Nucleus accumbens (tissue), 56 donors: ENCODE data around the gene PRAC1.

ENCODE experiments used
- DNase-seq, 56 donors: peaks; one replicate each; lab custom pipeline; 2025; lab: John Stamatoyannopoulos, UW

Gene PRAC1

GRCh38 chr17:48747445-48748363 is 25.4 kb upstream of the PRAC1 start:
- no peak for DNase-seq

GRCh38 chr17:48746916-48747444 is 24.7 kb upstream of the PRAC1 start:
- DNase-seq, result no peak

DNA sequence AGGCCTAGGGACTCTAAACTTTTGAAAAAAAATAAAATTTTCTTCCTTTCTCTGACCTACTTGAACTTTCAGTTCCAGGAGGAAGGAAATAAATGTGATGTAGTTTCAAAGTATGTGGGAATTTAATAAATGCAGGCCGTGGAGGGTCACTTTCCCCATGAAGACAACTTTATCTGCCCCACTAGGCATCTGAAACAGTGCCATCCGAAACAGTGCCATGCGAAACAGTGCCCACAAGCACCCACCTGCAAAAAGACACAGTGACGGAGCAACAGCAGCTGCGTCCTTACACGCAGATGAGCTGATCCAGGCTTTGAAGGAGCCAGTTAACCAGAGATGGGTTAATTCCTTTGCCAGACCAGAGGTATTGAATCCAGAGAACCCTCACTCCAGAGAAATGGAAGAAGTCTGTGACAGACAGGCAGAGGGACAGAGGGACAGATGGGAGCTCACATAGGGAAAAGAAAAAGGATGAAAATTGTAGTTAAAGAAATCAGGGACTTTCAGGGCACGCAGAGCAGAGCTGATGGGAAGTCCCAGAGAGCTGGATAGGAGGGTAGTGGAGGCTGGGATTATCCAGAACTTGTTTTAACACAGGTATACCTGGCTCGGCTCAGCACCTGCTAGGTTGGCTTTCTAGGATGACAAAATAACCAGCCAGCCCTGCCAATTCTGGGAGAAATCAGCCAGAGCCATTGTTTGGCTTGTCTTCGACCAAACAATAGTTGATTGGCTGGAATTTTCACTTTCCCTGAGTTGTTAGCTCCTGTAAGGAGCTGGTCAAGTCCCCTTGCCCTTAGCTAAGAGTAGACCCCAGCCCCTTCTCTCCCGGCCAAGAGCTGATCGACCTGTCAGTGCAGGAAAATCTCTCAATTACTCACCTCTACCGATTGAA is 23.3 kb upstream of the PRAC1 start:
- no peak for DNase-seq

- DNase-seq, result no peak
These were observed 18.2 kb upstream of the PRAC1 start for GRCh38 chr17:48740537-48740936.

DNA sequence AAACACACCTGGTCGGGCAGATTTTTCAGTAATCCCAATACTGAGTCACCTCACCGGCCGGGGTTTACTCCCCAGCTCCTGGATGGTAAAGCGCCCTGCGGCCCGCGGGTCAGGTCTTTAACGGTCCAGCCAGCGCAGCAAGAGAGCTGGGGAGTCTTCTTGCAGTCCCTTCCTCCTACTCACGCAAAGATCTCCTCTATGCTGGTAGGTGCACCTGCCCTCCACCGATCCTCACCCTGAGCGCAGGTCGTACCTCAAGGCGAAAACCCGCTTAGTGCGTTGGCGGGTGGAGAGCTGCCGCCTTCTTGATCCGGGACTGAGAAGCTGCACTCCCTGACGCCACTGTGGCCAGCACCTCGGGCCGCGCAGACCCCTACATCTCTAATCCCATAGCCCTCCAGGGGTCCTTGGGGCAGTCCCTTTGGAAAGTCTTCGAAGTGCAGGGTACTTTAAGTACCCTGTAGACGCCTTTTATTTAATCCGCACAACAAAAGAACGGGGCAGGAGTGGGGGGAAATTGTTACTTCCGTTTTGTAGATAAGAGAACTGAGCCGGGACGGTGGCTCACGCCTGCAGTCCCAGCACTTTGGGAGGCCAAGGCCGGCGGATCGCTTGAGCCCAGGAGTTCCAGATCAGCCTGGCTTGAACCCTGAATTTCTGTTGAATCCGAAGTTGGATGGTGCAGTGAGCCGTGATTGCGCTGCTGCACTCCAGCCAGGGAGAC is 16.6 kb upstream of the PRAC1 start:
- no peak for DNase-seq

DNA sequence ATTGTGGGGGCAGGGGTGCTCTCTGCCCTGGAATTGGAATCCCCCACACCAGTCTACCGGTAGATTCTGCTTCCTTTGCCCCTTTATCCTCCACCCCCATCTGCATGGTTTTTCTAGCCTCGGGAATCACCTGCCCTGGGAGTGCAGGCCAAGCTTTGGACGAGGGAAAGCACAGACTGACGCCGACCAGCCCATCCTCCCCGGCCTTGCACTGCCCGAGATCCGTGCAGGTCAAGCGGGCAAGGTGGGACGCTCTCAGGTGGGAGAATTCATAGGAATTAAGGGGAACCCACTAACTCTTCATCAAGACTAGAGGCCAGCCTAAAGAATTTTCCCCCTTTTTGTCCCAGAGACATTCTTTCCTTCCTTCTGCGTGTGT is 16.1 kb upstream of the PRAC1 start:
- no peak for DNase-seq

DNA sequence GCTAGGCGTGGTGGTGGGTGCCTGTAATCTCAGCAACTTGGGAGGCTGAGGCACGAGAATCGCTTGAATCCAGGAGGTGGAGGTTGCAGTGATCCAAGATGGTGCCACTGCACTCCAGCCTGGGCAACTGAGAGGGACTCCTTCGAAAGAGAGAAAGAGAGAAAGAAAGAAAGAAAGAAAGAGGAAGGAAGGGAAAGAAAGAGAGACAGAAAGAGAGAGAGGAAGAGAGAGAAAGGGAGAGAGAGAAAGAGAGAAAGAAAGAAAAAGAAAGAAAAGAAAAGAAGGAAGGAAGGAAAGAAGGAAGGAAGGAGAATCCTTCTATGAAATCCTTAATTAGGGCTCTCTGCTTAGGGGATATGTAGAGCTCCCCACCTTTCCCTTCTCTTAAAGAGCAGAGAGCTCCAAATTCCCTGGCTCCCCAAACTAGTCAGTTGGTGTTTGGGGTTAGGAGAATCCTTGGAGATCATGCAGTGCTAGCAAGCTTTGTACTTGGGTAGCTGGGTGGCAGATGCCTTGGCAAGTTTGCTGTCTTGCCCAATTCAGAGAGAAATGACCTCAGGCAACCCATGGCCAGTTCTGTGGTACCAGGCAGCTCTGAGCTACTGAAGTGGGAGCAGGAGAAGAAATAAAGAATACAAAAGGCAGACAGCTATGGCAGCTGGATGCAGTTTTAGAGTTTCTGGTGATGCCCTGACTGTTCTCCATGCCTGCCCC is 15.2 kb upstream of the PRAC1 start:
- no peak for DNase-seq

DNA sequence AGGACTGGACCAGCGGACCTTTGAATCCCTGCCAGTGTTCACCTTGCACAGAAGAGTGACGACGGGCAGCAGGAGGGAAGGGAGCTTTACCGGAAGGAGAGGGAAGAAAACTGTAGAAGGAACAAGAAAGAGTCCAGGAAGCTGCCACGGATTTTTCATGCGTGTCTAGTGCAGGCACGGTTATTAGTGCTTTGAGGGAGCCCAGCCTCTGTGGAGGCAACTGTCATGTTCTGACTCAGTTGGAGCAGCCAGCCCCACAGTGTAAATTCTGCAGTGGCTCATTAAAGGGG is 12.7 kb upstream of the PRAC1 start:
- DNase-seq, result no peak

- DNase-seq, result no peak
These were observed 12.2 kb upstream of the PRAC1 start for GRCh38 chr17:48734333-48735061.

- no peak for DNase-seq
These were observed 11.5 kb upstream of the PRAC1 start for GRCh38 chr17:48733632-48734328.

- no peak for DNase-seq
These were observed 10.6 kb upstream of the PRAC1 start for GRCh38 chr17:48732688-48733629.

DNA sequence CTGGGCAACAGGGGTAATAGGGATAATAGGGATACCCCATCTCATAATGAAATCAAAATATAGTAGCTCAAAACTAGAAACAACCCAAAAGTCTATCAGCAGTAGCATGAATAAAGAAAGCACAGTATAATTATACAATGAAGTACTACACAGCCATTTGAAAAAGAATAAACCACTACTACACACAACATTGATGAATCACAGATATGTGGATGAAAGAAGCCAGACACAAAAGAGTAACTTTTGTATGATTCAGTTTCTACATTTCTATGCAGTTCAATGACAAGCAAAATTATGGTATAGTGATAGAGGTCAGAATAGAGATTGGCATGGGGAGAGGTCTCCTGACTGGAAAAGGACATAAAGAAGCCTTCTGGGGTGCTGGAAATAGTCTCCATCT is 9.0 kb upstream of the PRAC1 start:
- no peak for DNase-seq

DNA sequence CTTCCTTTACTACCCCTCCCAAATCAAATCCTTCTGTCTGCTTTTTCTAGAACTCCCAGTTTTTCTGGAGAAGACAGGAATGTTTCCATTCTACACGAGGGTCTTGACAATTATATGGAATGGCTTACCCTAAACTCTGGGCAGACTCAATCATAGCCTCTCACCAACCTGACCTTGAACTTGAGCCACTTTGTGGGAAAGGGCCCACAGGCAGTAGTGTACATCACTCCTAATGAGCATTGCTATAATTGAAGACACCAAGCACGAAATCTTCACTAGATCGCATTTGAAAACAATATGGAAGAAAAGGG is 7.9 kb upstream of the PRAC1 start:
- no peak for DNase-seq

DNA sequence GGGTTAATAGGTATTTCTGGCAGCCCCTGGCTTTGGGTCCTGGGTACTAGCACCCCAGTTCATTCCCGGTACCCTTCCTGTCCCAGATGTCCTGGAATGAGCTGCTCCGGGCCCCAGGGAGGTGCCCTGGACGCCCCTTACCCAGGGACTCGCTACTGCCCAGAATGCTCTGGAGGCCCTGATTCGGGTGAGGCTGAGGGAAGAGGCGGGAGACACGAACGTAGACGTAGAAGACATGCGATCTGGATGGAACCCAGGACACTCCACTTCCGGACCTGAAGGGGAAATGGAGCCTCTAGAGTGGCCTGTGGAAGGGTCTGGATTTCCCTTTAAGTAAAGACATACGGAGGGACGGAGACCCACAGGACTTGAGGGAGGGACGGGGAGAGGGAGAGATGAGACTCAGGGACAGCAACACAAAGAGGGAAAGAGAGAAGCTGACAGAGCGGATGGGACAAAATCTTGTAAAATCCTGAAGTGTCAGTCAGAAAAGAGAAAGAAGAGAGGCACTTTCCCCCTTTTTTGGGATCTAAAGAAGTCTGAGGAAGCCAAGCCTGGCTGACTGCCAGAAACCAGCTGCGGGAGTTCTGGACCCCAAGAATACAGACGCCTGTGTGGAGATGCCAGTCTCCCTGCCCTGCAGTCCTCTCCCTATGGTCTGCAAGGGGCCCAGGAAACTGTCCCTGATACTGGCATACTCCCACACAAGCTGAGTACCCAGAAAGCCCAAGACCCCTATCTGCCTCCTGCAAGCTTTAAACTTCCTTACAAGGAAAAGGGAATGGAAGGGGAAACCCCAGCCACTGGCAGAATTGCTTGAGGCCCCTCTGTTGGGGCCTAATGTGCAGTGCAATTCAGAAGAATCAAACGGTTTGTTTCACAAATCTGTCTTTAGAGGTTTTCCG is 7.3 kb upstream of the PRAC1 start:
- no peak for DNase-seq

GRCh38 chr17:48728232-48729231 is 6.2 kb upstream of the PRAC1 start, which contains the start of gene HOXB13:
Gene HOXB13, minus strand, starts transcription at chr17:48728750. Its CDS starts 157 bp downstream, at chr17:48728593.
- no peak for DNase-seq
